GM23338 (cell line): ENCODE results near the gene MLLT6. TPM values are rescaled to one million over a fixed set of nuclear protein-coding genes. Genes with fewer than 3 reads are reported as not detected.

Experiments
- ATAC-seq: fragments of 200-7000 bp; cut with Tn5 transposase; 3 replicates; pipeline ENCODE4 v1.9.1; 2020
- DNase-seq: peaks from one replicate; pipeline ENCODE4 v3.0.0-alpha.2; 2015; ENCODE audit warnings: low spot score
- H2AFZ ChIP-seq: fragments of 200-600 bp; sonication (generic); 2 replicates; pipeline ENCODE4 v1.8.0; 2016; ENCODE audit warnings: antibody characterized with exemption, mild to moderate bottlenecking, moderate library complexity
- H3F3A ChIP-seq: fragments of 200-600 bp; sonication (generic); replicated peaks from 2 replicates; pipeline ENCODE4 v1.8.0; 2017; ENCODE audit warnings: antibody characterized with exemption, mixed run types, low read depth
- H3K27ac ChIP-seq: fragments of 200-600 bp; sonication (generic); 2 replicates; pipeline ENCODE4 v1.6.1; 2016; ENCODE audit warnings: low read depth
- H3K27me3 ChIP-seq: fragments of 200-600 bp; sonication (generic); 2 replicates; pipeline ENCODE4 v1.8.0; 2016; ENCODE audit warnings: mild to moderate bottlenecking, mixed run types, moderate library complexity; ENCODE audit not compliant: insufficient read depth
- H3K36me3 ChIP-seq: fragments of 200-600 bp; sonication (generic); 2 replicates; pipeline ENCODE4 v1.8.0; 2016; ENCODE audit warnings: mild to moderate bottlenecking; ENCODE audit not compliant: insufficient read depth
- H3K4me1 ChIP-seq: fragments of 200-600 bp; sonication (generic); 2 replicates; pipeline ENCODE4 v1.8.0; 2016; ENCODE audit warnings: mild to moderate bottlenecking, moderate library complexity; ENCODE audit not compliant: insufficient read depth
- H3K4me2 ChIP-seq: fragments of 200-600 bp; sonication (generic); 2 replicates; pipeline ENCODE4 v1.7.1; 2017; ENCODE audit warnings: mixed run types
- H3K4me3 ChIP-seq: fragments of 200-600 bp; sonication (generic); 2 replicates; pipeline ENCODE4 v1.6.1; 2016; ENCODE audit warnings: mixed run types
- H3K79me2 ChIP-seq: fragments of 200-600 bp; sonication (generic); replicated peaks from 2 replicates; pipeline ENCODE4 v1.8.0; 2017; ENCODE audit warnings: mild to moderate bottlenecking; ENCODE audit not compliant: insufficient read depth
- H3K9me2 ChIP-seq: fragments of 200-600 bp; sonication (generic); 2 replicates; pipeline ENCODE4 v1.8.0; 2017; ENCODE audit not compliant: insufficient read depth
- H4K20me1 ChIP-seq: fragments of 200-600 bp; sonication (generic); replicated peaks from 2 replicates; pipeline ENCODE4 v1.8.0; 2017; ENCODE audit warnings: mild to moderate bottlenecking; ENCODE audit not compliant: insufficient read depth
- H3K27ac Mint-ChIP-seq: 2 replicates; pipeline ENCODE4 v1.8.0; 2020; ENCODE audit warnings: inconsistent platforms, mild to moderate bottlenecking, moderate library complexity, mixed read lengths
- H3K27me3 Mint-ChIP-seq: 3 replicates; pipeline ENCODE4 v1.8.0; 2022; ENCODE audit warnings: low read depth, mild to moderate bottlenecking, moderate library complexity, mixed read lengths, inconsistent platforms; ENCODE audit not compliant: insufficient read depth, poor library complexity
- H3K36me3 Mint-ChIP-seq: 3 replicates; pipeline ENCODE4 v1.8.0; 2021; ENCODE audit warnings: low read depth, mild to moderate bottlenecking, inconsistent platforms, moderate library complexity, mixed read lengths
- H3K4me1 Mint-ChIP-seq: 3 replicates; pipeline ENCODE4 v1.8.0; 2020; ENCODE audit warnings: mild to moderate bottlenecking, inconsistent platforms, mixed read lengths
- H3K4me3 Mint-ChIP-seq: 3 replicates; pipeline ENCODE4 v1.8.0; 2021; ENCODE audit warnings: moderate library complexity, mild to moderate bottlenecking, inconsistent platforms, mixed read lengths
- H3K9me3 Mint-ChIP-seq: 3 replicates; pipeline ENCODE4 v1.8.0; 2020; ENCODE audit warnings: moderate library complexity, mild to moderate bottlenecking, inconsistent platforms, mixed read lengths
- EZH2 ChIP-seq: fragments of 200-600 bp; sonication (generic); IDR thresholded peaks from one replicate; pipeline ENCODE4 v1.8.0; 2017; ENCODE audit warnings: antibody characterized with exemption, mild to moderate bottlenecking, low read depth; ENCODE audit not compliant: unreplicated experiment
- EZH2phosphoT487 ChIP-seq: fragments of 200-600 bp; sonication (generic); IDR thresholded peaks from one replicate; pipeline ENCODE4 v1.8.1; 2018; ENCODE audit warnings: antibody characterized with exemption; ENCODE audit not compliant: unreplicated experiment
- JUNB ChIP-seq: IDR thresholded peaks from one replicate; pipeline ENCODE4 v1.6.1; 2016; ENCODE audit warnings: antibody characterized with exemption; ENCODE audit not compliant: unreplicated experiment
- POLR2AphosphoS5 ChIP-seq: IDR thresholded peaks from 2 replicates; pipeline ENCODE4 v1.6.1; 2016; ENCODE audit warnings: antibody characterized with exemption, low read depth
- REST ChIP-seq: IDR thresholded peaks from one replicate; pipeline ENCODE4 v1.6.1; 2018; ENCODE audit warnings: antibody characterized with exemption; ENCODE audit not compliant: unreplicated experiment
- STAT1 ChIP-seq: IDR thresholded peaks from one replicate; pipeline ENCODE4 v1.6.1; 2016; ENCODE audit warnings: antibody characterized with exemption; ENCODE audit not compliant: unreplicated experiment
- ZNF331 ChIP-seq: fragments of 250-450 bp; sonication (Bioruptor Pico); IDR thresholded peaks from 2 replicates; pipeline ENCODE4 v1.5.0; 2020; ENCODE audit warnings: low read depth, mild to moderate bottlenecking, moderate library complexity
- polyA plus RNA-seq: library from polyadenylated mRNA; unstranded; fragments of >200 nt; fragmentation: Nextera tagmentation; extraction: Ambion mirVana; gene quantifications from 2 replicates; pipeline ENCODE4 v1.2.1, GENCODE V29; 2016
- total RNA-seq: library from RNA; depleted of rRNA; stranded (reverse); fragments of >200 nt; shearing (Covaris generic); gene quantifications from 2 replicates; pipeline ENCODE4 v1.2.3, GENCODE V29; 2014
- TF ChIP-seq, protein P1 (sequence below): fragments of 250-450 bp; sonication (Bioruptor Pico); IDR thresholded peaks from 2 replicates; pipeline ENCODE4 v1.5.0; 2020; ENCODE audit warnings: mild to moderate bottlenecking, moderate library complexity
- TF ChIP-seq, protein P2 (sequence below), 2 experiments: fragments of 200-600 bp in 1 of 2; sonication (generic) in 1 of 2; conservative IDR thresholded peaks; 2 replicates each; pipeline versions ENCODE4 v1.5.1 to v1.6.1; 2016 to 2017; ENCODE audit warnings: antibody characterized with exemption in 2 of 2, low read depth in 2 of 2, mild to moderate bottlenecking in 2 of 2, moderate library complexity in 1 of 2

MLLT6 gene
- total and polyA plus RNA-seq, 2 experiments from 2014 or later: 2.6 to 2.8 TPM

GRCh38 chr17:38738007-38738662 is 33.1 kb downstream of the MLLT6 start:
- Histone ChIP-seq H2AFZ (no peak overlapping the region), H3K36me3 (peaks cover 5% of the 10 kb centered on the region), H3K4me2 (no peak overlapping the region), H3F3A (peaks cover 12% of the 10 kb centered on the region; the same call in 1 of the 2 replicates), H3K79me2 (peaks cover 33% of the 10 kb centered on the region), H3K4me3 (no peak overlapping the region), H3K4me1 (peaks cover 9% of the 10 kb centered on the region; the same call in 1 of the 2 replicates), H3K27me3 (no peaks in the 10 kb centered on the region), H4K20me1 (peaks cover 43% of the 10 kb centered on the region), H3K9me2 (no peaks in the 10 kb centered on the region), H3K27ac (no peak overlapping the region)
- TF ChIP-seq POLR2AphosphoS5 (no peak), REST (no peak), STAT1 (no peak), EZH2 (no peak), JUNB (no peak), ZNF331 (CRISPR knock-in tag) (no peak), EZH2phosphoT487 (no peak)
- TF ChIP-seq, protein P1, sequence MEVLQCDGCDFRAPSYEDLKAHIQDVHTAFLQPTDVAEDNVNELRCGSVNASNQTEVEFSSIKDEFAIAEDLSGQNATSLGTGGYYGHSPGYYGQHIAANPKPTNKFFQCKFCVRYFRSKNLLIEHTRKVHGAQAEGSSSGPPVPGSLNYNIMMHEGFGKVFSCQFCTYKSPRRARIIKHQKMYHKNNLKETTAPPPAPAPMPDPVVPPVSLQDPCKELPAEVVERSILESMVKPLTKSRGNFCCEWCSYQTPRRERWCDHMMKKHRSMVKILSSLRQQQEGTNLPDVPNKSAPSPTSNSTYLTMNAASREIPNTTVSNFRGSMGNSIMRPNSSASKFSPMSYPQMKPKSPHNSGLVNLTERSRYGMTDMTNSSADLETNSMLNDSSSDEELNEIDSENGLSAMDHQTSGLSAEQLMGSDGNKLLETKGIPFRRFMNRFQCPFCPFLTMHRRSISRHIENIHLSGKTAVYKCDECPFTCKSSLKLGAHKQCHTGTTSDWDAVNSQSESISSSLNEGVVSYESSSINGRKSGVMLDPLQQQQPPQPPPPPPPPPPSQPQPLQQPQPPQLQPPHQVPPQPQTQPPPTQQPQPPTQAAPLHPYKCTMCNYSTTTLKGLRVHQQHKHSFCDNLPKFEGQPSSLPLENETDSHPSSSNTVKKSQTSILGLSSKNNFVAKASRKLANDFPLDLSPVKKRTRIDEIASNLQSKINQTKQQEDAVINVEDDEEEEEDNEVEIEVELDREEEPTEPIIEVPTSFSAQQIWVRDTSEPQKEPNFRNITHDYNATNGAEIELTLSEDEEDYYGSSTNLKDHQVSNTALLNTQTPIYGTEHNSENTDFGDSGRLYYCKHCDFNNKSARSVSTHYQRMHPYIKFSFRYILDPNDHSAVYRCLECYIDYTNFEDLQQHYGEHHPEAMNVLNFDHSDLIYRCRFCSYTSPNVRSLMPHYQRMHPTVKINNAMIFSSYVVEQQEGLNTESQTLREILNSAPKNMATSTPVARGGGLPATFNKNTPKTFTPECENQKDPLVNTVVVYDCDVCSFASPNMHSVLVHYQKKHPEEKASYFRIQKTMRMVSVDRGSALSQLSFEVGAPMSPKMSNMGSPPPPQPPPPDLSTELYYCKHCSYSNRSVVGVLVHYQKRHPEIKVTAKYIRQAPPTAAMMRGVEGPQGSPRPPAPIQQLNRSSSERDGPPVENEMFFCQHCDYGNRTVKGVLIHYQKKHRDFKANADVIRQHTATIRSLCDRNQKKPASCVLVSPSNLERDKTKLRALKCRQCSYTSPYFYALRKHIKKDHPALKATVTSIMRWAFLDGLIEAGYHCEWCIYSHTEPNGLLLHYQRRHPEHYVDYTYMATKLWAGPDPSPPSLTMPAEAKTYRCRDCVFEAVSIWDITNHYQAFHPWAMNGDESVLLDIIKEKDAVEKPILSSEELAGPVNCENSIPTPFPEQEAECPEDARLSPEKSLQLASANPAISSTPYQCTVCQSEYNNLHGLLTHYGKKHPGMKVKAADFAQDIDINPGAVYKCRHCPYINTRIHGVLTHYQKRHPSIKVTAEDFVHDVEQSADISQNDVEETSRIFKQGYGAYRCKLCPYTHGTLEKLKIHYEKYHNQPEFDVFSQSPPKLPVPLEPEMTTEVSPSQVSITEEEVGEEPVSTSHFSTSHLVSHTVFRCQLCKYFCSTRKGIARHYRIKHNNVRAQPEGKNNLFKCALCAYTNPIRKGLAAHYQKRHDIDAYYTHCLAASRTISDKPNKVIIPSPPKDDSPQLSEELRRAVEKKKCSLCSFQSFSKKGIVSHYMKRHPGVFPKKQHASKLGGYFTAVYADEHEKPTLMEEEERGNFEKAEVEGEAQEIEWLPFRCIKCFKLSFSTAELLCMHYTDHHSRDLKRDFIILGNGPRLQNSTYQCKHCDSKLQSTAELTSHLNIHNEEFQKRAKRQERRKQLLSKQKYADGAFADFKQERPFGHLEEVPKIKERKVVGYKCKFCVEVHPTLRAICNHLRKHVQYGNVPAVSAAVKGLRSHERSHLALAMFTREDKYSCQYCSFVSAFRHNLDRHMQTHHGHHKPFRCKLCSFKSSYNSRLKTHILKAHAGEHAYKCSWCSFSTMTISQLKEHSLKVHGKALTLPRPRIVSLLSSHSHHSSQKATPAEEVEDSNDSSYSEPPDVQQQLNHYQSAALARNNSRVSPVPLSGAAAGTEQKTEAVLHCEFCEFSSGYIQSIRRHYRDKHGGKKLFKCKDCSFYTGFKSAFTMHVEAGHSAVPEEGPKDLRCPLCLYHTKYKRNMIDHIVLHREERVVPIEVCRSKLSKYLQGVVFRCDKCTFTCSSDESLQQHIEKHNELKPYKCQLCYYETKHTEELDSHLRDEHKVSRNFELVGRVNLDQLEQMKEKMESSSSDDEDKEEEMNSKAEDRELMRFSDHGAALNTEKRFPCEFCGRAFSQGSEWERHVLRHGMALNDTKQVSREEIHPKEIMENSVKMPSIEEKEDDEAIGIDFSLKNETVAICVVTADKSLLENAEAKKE (CRISPR knock-in tag): no peak
- TF ChIP-seq, protein P2, sequence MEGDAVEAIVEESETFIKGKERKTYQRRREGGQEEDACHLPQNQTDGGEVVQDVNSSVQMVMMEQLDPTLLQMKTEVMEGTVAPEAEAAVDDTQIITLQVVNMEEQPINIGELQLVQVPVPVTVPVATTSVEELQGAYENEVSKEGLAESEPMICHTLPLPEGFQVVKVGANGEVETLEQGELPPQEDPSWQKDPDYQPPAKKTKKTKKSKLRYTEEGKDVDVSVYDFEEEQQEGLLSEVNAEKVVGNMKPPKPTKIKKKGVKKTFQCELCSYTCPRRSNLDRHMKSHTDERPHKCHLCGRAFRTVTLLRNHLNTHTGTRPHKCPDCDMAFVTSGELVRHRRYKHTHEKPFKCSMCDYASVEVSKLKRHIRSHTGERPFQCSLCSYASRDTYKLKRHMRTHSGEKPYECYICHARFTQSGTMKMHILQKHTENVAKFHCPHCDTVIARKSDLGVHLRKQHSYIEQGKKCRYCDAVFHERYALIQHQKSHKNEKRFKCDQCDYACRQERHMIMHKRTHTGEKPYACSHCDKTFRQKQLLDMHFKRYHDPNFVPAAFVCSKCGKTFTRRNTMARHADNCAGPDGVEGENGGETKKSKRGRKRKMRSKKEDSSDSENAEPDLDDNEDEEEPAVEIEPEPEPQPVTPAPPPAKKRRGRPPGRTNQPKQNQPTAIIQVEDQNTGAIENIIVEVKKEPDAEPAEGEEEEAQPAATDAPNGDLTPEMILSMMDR (conservative IDR thresholded peaks at IDR 0.05; ENCODE audit: low read depth in 2 of 2): no peak
- ATAC-seq (no peak), DNase-seq (no peak)
- Mint-ChIP-seq H3K27me3 (peaks cover 18% of the 10 kb centered on the region), H3K27ac (no peak overlapping the region), H3K36me3 (peaks cover 78% of the 10 kb centered on the region), H3K4me1 (peaks cover 39% of the 10 kb centered on the region), H3K4me3 (no peak overlapping the region; the same call in 2 of the 3 replicates), H3K9me3 (no peaks in the 10 kb centered on the region)
